H1 (cell line): ENCODE measurements around the gene EPHA3. TPM values are rescaled to one million over a fixed set of nuclear protein-coding genes. Genes with fewer than 3 reads are reported as not detected.

Experiments used
- CTCF ChIA-PET: fragments of 300-600 bp; sonication (Branson Sonifier 250); formaldehyde crosslinking; loops from one replicate; lab custom pipeline; 2021; ENCODE audit not compliant: partially characterized antibody; lab: Charles Lee
- POLR2A ChIA-PET: fragments of 300-600 bp; sonication (Branson Sonifier 250); formaldehyde crosslinking; loops from one replicate; lab custom pipeline; 2021; ENCODE audit warnings: inconsistent platforms; ENCODE audit not compliant: partially characterized antibody; lab: Charles Lee
- DNase-seq, 2 experiments: peaks; one replicate each; pipeline versions ENCODE4 v3.0.0 to v3.0.0-alpha.2; 2010 to 2022; ENCODE audit warnings: low spot score in 2 of 2, low read depth in 1 of 2, mixed read lengths in 1 of 2
- FAIRE-seq: peaks from 2 replicates; lab custom pipeline; 2011; peaks lifted over from hg19 to GRCh38; lab: Jason Lieb, UNC
- H2AFZ ChIP-seq: 2 replicates; pipeline ENCODE4 v1.8.1; 2012; ENCODE audit warnings: low read length, inconsistent platforms
- H2AK5ac ChIP-seq: 2 replicates; pipeline ENCODE4 v1.6.1; 2013; ENCODE audit warnings: low read depth, low read length
- H2BK120ac ChIP-seq: replicated peaks from 2 replicates; pipeline ENCODE3; 2013; ENCODE audit warnings: low read depth, low read length, inconsistent platforms
- H2BK12ac ChIP-seq: 2 replicates; pipeline ENCODE4 v1.6.1; 2013; ENCODE audit warnings: low read depth, low read length
- H2BK15ac ChIP-seq: 2 replicates; pipeline ENCODE4 v1.6.1; 2013; ENCODE audit warnings: low read length
- H2BK20ac ChIP-seq: 2 replicates; pipeline ENCODE4 v1.6.1; 2013; ENCODE audit warnings: low read length
- H2BK5ac ChIP-seq: 2 replicates; pipeline ENCODE4 v1.6.1; 2013; ENCODE audit warnings: low read depth, low read length
- H3K14ac ChIP-seq: 2 replicates; pipeline ENCODE4 v1.6.1; 2013; ENCODE audit warnings: inconsistent platforms; ENCODE audit not compliant: insufficient read length
- H3K18ac ChIP-seq: 2 replicates; pipeline ENCODE4 v1.6.1; 2013; ENCODE audit warnings: low read length; ENCODE audit errors: extremely low read depth
- H3K23ac ChIP-seq: 2 replicates; pipeline ENCODE4 v1.6.1; 2013; ENCODE audit warnings: inconsistent platforms; ENCODE audit not compliant: insufficient read length
- H3K23me2 ChIP-seq: 2 replicates; pipeline ENCODE4 v1.6.1; 2013; ENCODE audit warnings: low read depth, low read length
- H3K27ac ChIP-seq: 2 replicates; pipeline ENCODE4 v1.6.1; 2011; ENCODE audit warnings: low read depth, low read length, inconsistent platforms
- H3K27me3 ChIP-seq, 4 experiments: replicated peaks in 1 of 4; 1 replicate in 1 of 4; 2 replicates in 3 of 4; pipeline versions ENCODE4 v1.6.1 to v1.8.1; 2011 to 2013; ENCODE audit warnings: low read length in 3 of 4, mild to moderate bottlenecking in 3 of 4, inconsistent platforms in 2 of 4, mixed read lengths in 2 of 4, moderate library complexity in 1 of 4; ENCODE audit not compliant: control insufficient read depth in 3 of 4, insufficient read depth in 3 of 4; ENCODE audit errors: extremely low read depth in 1 of 4
- H3K36me3 ChIP-seq, 4 experiments: 2 replicates each; pipeline versions ENCODE4 v1.6.1 to v1.8.1; 2011 to 2013; ENCODE audit warnings: mild to moderate bottlenecking in 4 of 4, low read length in 3 of 4, moderate library complexity in 2 of 4, control low read depth in 1 of 4, inconsistent platforms in 1 of 4; ENCODE audit not compliant: insufficient read depth in 4 of 4, control insufficient read depth in 2 of 4
- H3K4ac ChIP-seq: replicated peaks from 2 replicates; pipeline ENCODE3; 2013; ENCODE audit warnings: low read length, low read depth, mixed read lengths, inconsistent platforms; ENCODE audit not compliant: insufficient read length
- H3K4me1 ChIP-seq, 4 experiments: replicated peaks in 1 of 4; 1 replicate in 1 of 4; 2 replicates in 3 of 4; pipeline versions ENCODE4 v1.6.1 to v1.8.1; 2011 to 2013; ENCODE audit warnings: low read length in 3 of 4, inconsistent platforms in 2 of 4, mixed read lengths in 1 of 4; ENCODE audit not compliant: insufficient read depth in 4 of 4, control insufficient read depth in 3 of 4
- H3K4me2 ChIP-seq, 2 experiments: 2 replicates each; pipeline versions ENCODE4 v1.6.1 to v1.8.1; 2011 to 2013; ENCODE audit warnings: low read depth in 2 of 2, low read length in 2 of 2, control low read depth in 1 of 2, inconsistent platforms in 1 of 2, mild to moderate bottlenecking in 1 of 2; ENCODE audit not compliant: insufficient read depth in 1 of 2
- H3K4me3 ChIP-seq, 4 experiments: fragments of 200-600, 300-600 bp in 1 of 4; sonication (generic), shearing (Covaris generic), sonication (Bioruptor Twin) in 1 of 4; 2 replicates each; pipeline versions ENCODE4 v1.5.1 to v1.8.1; 2011 to 2016; ENCODE audit warnings: low read length in 4 of 4, low read depth in 3 of 4, control low read depth in 2 of 4, inconsistent platforms in 2 of 4, mild to moderate bottlenecking in 2 of 4, mixed read lengths in 1 of 4, moderate library complexity in 1 of 4; ENCODE audit not compliant: insufficient read depth in 2 of 4; ENCODE audit errors: extremely low read depth in 1 of 4
- H3K56ac ChIP-seq: replicated peaks from 2 replicates; pipeline ENCODE3; 2013; ENCODE audit warnings: low read depth, mild to moderate bottlenecking, mixed read lengths, low read length, inconsistent platforms; ENCODE audit not compliant: insufficient read length
- H3K79me1 ChIP-seq: 2 replicates; pipeline ENCODE4 v1.6.1; 2013; ENCODE audit warnings: low read depth, low read length, control low read depth
- H3K79me2 ChIP-seq, 2 experiments: 2 replicates each; pipeline versions ENCODE4 v1.6.1 to v1.8.1; 2012 to 2013; ENCODE audit warnings: low read length in 2 of 2, mild to moderate bottlenecking in 2 of 2, inconsistent platforms in 1 of 2; ENCODE audit not compliant: insufficient read depth in 2 of 2, control insufficient read depth in 1 of 2
- H3K9ac ChIP-seq, 4 experiments: replicated peaks in 1 of 4; 1 replicate in 1 of 4; 2 replicates in 3 of 4; pipeline versions ENCODE4 v1.6.1 to v1.8.1; 2011 to 2013; ENCODE audit warnings: low read depth in 3 of 4, low read length in 3 of 4, control low read depth in 2 of 4, mild to moderate bottlenecking in 2 of 4, moderate library complexity in 2 of 4, inconsistent platforms in 1 of 4; ENCODE audit errors: extremely low read depth in 1 of 4
- H3K9me3 ChIP-seq, 2 experiments: 2 replicates each; pipeline versions ENCODE4 v1.6.1 to v1.8.1; 2012 to 2013; ENCODE audit warnings: mild to moderate bottlenecking in 2 of 2, moderate library complexity in 2 of 2, control low read depth in 1 of 2, inconsistent platforms in 1 of 2, low read depth in 1 of 2, low read length in 1 of 2, mixed read lengths in 1 of 2; ENCODE audit not compliant: insufficient read depth in 2 of 2
- H4K20me1 ChIP-seq, 2 experiments: replicated peaks in 1 of 2; 2 replicates each; pipeline versions ENCODE3 to v1.8.1; 2011 to 2013; ENCODE audit warnings: inconsistent platforms in 2 of 2, low read length in 2 of 2, mild to moderate bottlenecking in 1 of 2; ENCODE audit not compliant: insufficient read depth in 2 of 2, control insufficient read depth in 1 of 2
- H4K5ac ChIP-seq: 2 replicates; pipeline ENCODE4 v1.6.1; 2013; ENCODE audit warnings: low read length, low read depth, mixed read lengths, inconsistent platforms; ENCODE audit not compliant: insufficient read length
- H4K8ac ChIP-seq: 2 replicates; pipeline ENCODE4 v1.8.0; 2013; ENCODE audit warnings: mild to moderate bottlenecking, moderate library complexity, low read length, inconsistent platforms; ENCODE audit not compliant: insufficient read depth; ENCODE audit errors: extremely low read depth
- H4K91ac ChIP-seq: replicated peaks from 2 replicates; pipeline ENCODE3; 2013; ENCODE audit warnings: low read length, mixed read lengths, inconsistent platforms; ENCODE audit not compliant: insufficient read length
- ASH2L ChIP-seq: fragments of 200-600, 300-600 bp; sonication (generic); IDR thresholded peaks from one replicate; pipeline ENCODE4 v1.7.1; 2017; ENCODE audit warnings: low read length
- JUN ChIP-seq: IDR thresholded peaks from 2 replicates; pipeline ENCODE4 v1.6.1; 2011; ENCODE audit warnings: low read depth, mild to moderate bottlenecking, improper control_type of control experiment, low read length
- NRF1 ChIP-seq: IDR thresholded peaks from 2 replicates; pipeline ENCODE4 v1.6.1; 2011; ENCODE audit warnings: mild to moderate bottlenecking, low read depth, low read length, improper control_type of control experiment
- RAD21 ChIP-seq, 2 experiments: IDR thresholded peaks in 1 of 2; conservative IDR thresholded peaks in 1 of 2; 2 replicates each; pipeline ENCODE4 v1.6.1; 2011; ENCODE audit warnings: low read depth in 2 of 2, low read length in 2 of 2, improper control_type of control experiment in 1 of 2, inconsistent platforms in 1 of 2, mild to moderate bottlenecking in 1 of 2, moderate library complexity in 1 of 2
- WGBS, 2 experiments: shearing (Covaris generic) in 1 of 2; methylation state at CpG; one replicate each; pipeline versions ENCODE4 v1.1.6 to v1.1.7; 2013 to 2015; ENCODE audit warnings: low lambda C conversion rate in 2 of 2, mixed read lengths in 2 of 2, inconsistent platforms in 1 of 2, low coverage in 1 of 2, missing lambda C conversion rate in 1 of 2; ENCODE audit not compliant: insufficient replicate concordance in 2 of 2, insufficient coverage in 1 of 2, insufficient read length in 1 of 2; ENCODE audit errors: extremely low coverage in 1 of 2, missing lambda C conversion rate in 1 of 2; 5-methylcytosine and 5-hydroxymethylcytosine counted together
- polyA plus RNA-seq, 7 experiments: library from polyadenylated mRNA; depleted of rRNA in 3 of 7; stranded (reverse) in 5 of 7; unstranded in 2 of 7; fragments of >200 nt in 5 of 7; fragments of 200-250 nt in 2 of 7; gene quantifications; 1 replicate in 5 of 7; 2 replicates in 1 of 7; 4 replicates in 1 of 7; pipeline versions ENCODE4 v1.2.1 to v1.2.3, GENCODE V29; 2011 to 2013; ENCODE audit warnings: missing spikeins in 2 of 7, mixed read lengths in 2 of 7
- total RNA-seq: library from RNA; stranded (reverse); fragmentation: NEBNext Ultra II Directional; extraction: Animal tissue kit (Norgen Biotek cat#: 25700); gene quantifications from 2 replicates; pipeline ENCODE4 v1.2.1, GENCODE V29; 2021
- TF ChIP-seq, protein P1 (sequence below), 3 experiments: IDR thresholded peaks; 1 replicate in 2 of 3; 2 replicates in 1 of 3; pipeline versions ENCODE4 v1.5.1 to v1.6.1; 2011; ENCODE audit warnings: low read length in 3 of 3, mild to moderate bottlenecking in 3 of 3, inconsistent platforms in 2 of 3, low read depth in 1 of 3, moderate library complexity in 1 of 3; ENCODE audit not compliant: insufficient read depth in 1 of 3; ENCODE audit errors: control extremely low read depth in 1 of 3

The EPHA3 gene
- total and polyA plus RNA-seq, 2 of the 8 experiments (the other 6 are each of a cell fraction or from before 2014, with no cell fraction given), result 0.09 to 0.22 TPM

GRCh38 chr3:89419647-89420241 is 312.3 kb downstream of the EPHA3 start:
- H4K91ac ChIP-seq, result no peak overlapping the region
- H3K14ac ChIP-seq, result no peak overlapping the region
- H3K9ac ChIP-seq, result no peak overlapping the region
- FAIRE-seq (no peak), DNase-seq (no peak)
- POLR2A ChIA-PET, result no interaction called here
- no peak overlapping the region for H2BK12ac ChIP-seq
- H3K79me2 ChIP-seq, result no peaks in the 10 kb centered on the region
- 94% methylated on average over 3 of the region's 3 CpGs; no CpG with 5 or more reads in 1 of the 2 experiments for WGBS, 2 experiments
- no peak overlapping the region for H2BK20ac ChIP-seq
- no peak overlapping the region for H3K4me3 ChIP-seq
- CTCF ChIA-PET, result interaction anchor here (0.9 kb wide), 1 partner anchor 10 kb away, joined by 3 read pairs; no protein-coding TSS in a partner anchor
- H4K8ac ChIP-seq, result no peak overlapping the region
- H2BK120ac ChIP-seq, result no peak overlapping the region
- no peak overlapping the region for H3K27ac ChIP-seq
- no peak overlapping the region for H2BK15ac ChIP-seq
- H3K36me3 ChIP-seq, result no peaks in the 10 kb centered on the region
- H3K4me2 ChIP-seq, result no peak overlapping the region
- no peak overlapping the region for H3K4ac ChIP-seq
- no peaks in the 10 kb centered on the region for H3K9me3 ChIP-seq
- H3K23me2 ChIP-seq, result no peaks in the 10 kb centered on the region
- no peaks in the 10 kb centered on the region for H3K27me3 ChIP-seq
- no peak overlapping the region for H3K23ac ChIP-seq
- no peaks in the 10 kb centered on the region for H3K4me1 ChIP-seq
- H2AFZ ChIP-seq, result no peak overlapping the region; the same call in 1 of the 2 replicates
- no peaks in the 10 kb centered on the region for H4K20me1 ChIP-seq
- H4K5ac ChIP-seq, result no peak overlapping the region
- no peaks in the 10 kb centered on the region for H3K79me1 ChIP-seq
- no peak overlapping the region for H3K18ac ChIP-seq
- TF ChIP-seq NRF1, result no peak
- no peak for TF ChIP-seq RAD21 (IDR thresholded peaks at IDR 0.05 in 1 of 2, conservative IDR thresholded peaks at IDR 0.05 in 1 of 2; ENCODE audit: low read depth in 2 of 2, low read length in 2 of 2)
- TF ChIP-seq, protein P1, sequence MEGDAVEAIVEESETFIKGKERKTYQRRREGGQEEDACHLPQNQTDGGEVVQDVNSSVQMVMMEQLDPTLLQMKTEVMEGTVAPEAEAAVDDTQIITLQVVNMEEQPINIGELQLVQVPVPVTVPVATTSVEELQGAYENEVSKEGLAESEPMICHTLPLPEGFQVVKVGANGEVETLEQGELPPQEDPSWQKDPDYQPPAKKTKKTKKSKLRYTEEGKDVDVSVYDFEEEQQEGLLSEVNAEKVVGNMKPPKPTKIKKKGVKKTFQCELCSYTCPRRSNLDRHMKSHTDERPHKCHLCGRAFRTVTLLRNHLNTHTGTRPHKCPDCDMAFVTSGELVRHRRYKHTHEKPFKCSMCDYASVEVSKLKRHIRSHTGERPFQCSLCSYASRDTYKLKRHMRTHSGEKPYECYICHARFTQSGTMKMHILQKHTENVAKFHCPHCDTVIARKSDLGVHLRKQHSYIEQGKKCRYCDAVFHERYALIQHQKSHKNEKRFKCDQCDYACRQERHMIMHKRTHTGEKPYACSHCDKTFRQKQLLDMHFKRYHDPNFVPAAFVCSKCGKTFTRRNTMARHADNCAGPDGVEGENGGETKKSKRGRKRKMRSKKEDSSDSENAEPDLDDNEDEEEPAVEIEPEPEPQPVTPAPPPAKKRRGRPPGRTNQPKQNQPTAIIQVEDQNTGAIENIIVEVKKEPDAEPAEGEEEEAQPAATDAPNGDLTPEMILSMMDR (IDR thresholded peaks at IDR 0.05; ENCODE audit: control extremely low read depth in 1 of 3, insufficient read depth in 1 of 3, low read depth in 1 of 3, low read length in 3 of 3), result no peak
- no peak for TF ChIP-seq ASH2L
- TF ChIP-seq JUN, result no peak
- H2BK5ac ChIP-seq, result no peak overlapping the region
- no peak overlapping the region for H3K56ac ChIP-seq
- H2AK5ac ChIP-seq, result no peak overlapping the region
